Fibroblast of lung (primary cell): ENCODE measurements around the gene FDPS.

Experiments used
- EZH2 ChIP-seq: IDR thresholded peaks from 2 replicates; pipeline ENCODE4 v1.5.1; 2012; ENCODE audit warnings: low read length, control low read depth, mild to moderate bottlenecking; ENCODE audit errors: missing control alignments
- TF ChIP-seq, protein P1 (sequence below), 2 donors: IDR thresholded peaks in 1 of 2; conservative IDR thresholded peaks in 1 of 2; 1 replicate in 1 of 2; 2 replicates in 1 of 2; pipeline ENCODE4 v1.5.1; 2011 to 2012; ENCODE audit warnings: low read length in 2 of 2, control low read depth in 1 of 2, inconsistent platforms in 1 of 2, low read depth in 1 of 2, mild to moderate bottlenecking in 1 of 2

DNA sequence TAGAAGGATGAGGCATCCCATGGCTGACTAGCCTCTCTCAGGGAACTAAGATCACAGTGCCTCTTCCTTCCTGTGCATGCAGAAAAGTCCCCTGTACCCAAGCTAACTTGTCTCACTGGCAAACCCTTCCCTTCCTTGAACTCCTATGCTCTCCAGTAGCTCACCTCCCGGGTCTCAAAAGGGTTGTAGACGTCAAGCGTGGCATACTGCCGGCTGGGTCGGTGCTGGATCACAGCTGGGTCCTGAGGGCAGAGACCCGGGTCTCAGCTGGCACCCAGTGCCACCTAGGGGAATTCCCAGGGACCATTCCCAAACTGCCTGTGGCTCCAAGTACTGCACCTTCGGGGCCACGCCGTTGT, 47.2 kb upstream of the FDPS start:
- TF ChIP-seq, protein P1, sequence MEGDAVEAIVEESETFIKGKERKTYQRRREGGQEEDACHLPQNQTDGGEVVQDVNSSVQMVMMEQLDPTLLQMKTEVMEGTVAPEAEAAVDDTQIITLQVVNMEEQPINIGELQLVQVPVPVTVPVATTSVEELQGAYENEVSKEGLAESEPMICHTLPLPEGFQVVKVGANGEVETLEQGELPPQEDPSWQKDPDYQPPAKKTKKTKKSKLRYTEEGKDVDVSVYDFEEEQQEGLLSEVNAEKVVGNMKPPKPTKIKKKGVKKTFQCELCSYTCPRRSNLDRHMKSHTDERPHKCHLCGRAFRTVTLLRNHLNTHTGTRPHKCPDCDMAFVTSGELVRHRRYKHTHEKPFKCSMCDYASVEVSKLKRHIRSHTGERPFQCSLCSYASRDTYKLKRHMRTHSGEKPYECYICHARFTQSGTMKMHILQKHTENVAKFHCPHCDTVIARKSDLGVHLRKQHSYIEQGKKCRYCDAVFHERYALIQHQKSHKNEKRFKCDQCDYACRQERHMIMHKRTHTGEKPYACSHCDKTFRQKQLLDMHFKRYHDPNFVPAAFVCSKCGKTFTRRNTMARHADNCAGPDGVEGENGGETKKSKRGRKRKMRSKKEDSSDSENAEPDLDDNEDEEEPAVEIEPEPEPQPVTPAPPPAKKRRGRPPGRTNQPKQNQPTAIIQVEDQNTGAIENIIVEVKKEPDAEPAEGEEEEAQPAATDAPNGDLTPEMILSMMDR (conservative IDR thresholded peaks at IDR 0.05 in 1 of 2, IDR thresholded peaks at IDR 0.05 in 1 of 2; ENCODE audit: low read depth in 1 of 2, low read length in 2 of 2) = no peak
- no peak for TF ChIP-seq EZH2
